H9 (cell line): ENCODE results near the gene SLC25A15. TPM values are rescaled to one million over a fixed set of nuclear protein-coding genes. Genes with fewer than 3 reads are reported as not detected.

Experiments used
- DNase-seq: peaks from one replicate; pipeline ENCODE4 v3.0.0-alpha.2; 2017
- H2AFZ ChIP-seq: one replicate; pipeline ENCODE4 v1.6.1; 2013; ENCODE audit warnings: mild to moderate bottlenecking, low read length, control low read depth, moderate library complexity
- H2AK5ac ChIP-seq: 2 replicates; pipeline ENCODE4 v1.6.1; 2013; ENCODE audit warnings: low read length, control low read depth, mixed read lengths; ENCODE audit not compliant: insufficient read length
- H2BK120ac ChIP-seq: one replicate; pipeline ENCODE4 v1.6.1; 2013; ENCODE audit warnings: low read depth, mild to moderate bottlenecking, low read length, control low read depth, inconsistent platforms; ENCODE audit not compliant: poor library complexity, severe bottlenecking
- H2BK12ac ChIP-seq: 2 replicates; pipeline ENCODE4 v1.6.1; 2013; ENCODE audit warnings: low read length, control low read depth, mixed read lengths, low read depth; ENCODE audit not compliant: insufficient read length
- H2BK15ac ChIP-seq: 2 replicates; pipeline ENCODE4 v1.6.1; 2013; ENCODE audit warnings: low read depth, low read length, control low read depth
- H2BK20ac ChIP-seq: one replicate; pipeline ENCODE4 v1.6.1; 2013; ENCODE audit warnings: low read depth, mild to moderate bottlenecking, low read length, control low read depth, inconsistent platforms; ENCODE audit not compliant: poor library complexity, severe bottlenecking
- H2BK5ac ChIP-seq: 2 replicates; pipeline ENCODE4 v1.6.1; 2013; ENCODE audit warnings: low read length, control low read depth, mixed read lengths; ENCODE audit not compliant: insufficient read length
- H3K14ac ChIP-seq: 2 replicates; pipeline ENCODE4 v1.6.1; 2013; ENCODE audit warnings: low read length, control low read depth; ENCODE audit not compliant: insufficient read depth
- H3K18ac ChIP-seq: 2 replicates; pipeline ENCODE4 v1.6.1; 2013; ENCODE audit warnings: low read depth, mild to moderate bottlenecking, mixed read lengths, low read length, control low read depth; ENCODE audit not compliant: insufficient read length
- H3K23ac ChIP-seq: 2 replicates; pipeline ENCODE4 v1.6.1; 2013; ENCODE audit warnings: low read length, control low read depth, mixed read lengths, low read depth; ENCODE audit not compliant: insufficient read length
- H3K23me2 ChIP-seq: 2 replicates; pipeline ENCODE4 v1.6.1; 2013; ENCODE audit warnings: low read depth, mild to moderate bottlenecking, mixed read lengths, low read length, control low read depth; ENCODE audit not compliant: insufficient read length, poor library complexity, severe bottlenecking
- H3K27ac ChIP-seq: 2 replicates; pipeline ENCODE4 v1.5.1; 2013; ENCODE audit warnings: low read length, control low read depth, mixed read lengths, low read depth; ENCODE audit not compliant: insufficient read length
- H3K27me3 ChIP-seq: 2 replicates; pipeline ENCODE4 v1.6.1; 2013; ENCODE audit warnings: low read length, control low read depth, inconsistent platforms; ENCODE audit not compliant: insufficient read depth
- H3K4ac ChIP-seq: 2 replicates; pipeline ENCODE4 v1.6.1; 2013; ENCODE audit warnings: low read depth, mild to moderate bottlenecking, control low read depth, inconsistent platforms, low read length, moderate library complexity
- H3K4me1 ChIP-seq: 2 replicates; pipeline ENCODE4 v1.6.1; 2013; ENCODE audit warnings: low read length, control low read depth, inconsistent platforms; ENCODE audit not compliant: insufficient read depth
- H3K4me2 ChIP-seq: 2 replicates; pipeline ENCODE4 v1.6.1; 2013; ENCODE audit warnings: low read length, control low read depth, mixed read lengths; ENCODE audit not compliant: insufficient read length, insufficient read depth
- H3K56ac ChIP-seq: 2 replicates; pipeline ENCODE4 v1.6.1; 2013; ENCODE audit warnings: low read depth, mild to moderate bottlenecking, mixed read lengths, low read length, control low read depth; ENCODE audit not compliant: insufficient read length
- H3K79me1 ChIP-seq: 2 replicates; pipeline ENCODE4 v1.6.1; 2013; ENCODE audit warnings: low read depth, mild to moderate bottlenecking, moderate library complexity, low read length, control low read depth, inconsistent platforms; ENCODE audit not compliant: insufficient read depth, poor library complexity, severe bottlenecking
- H3K79me2 ChIP-seq: 2 replicates; pipeline ENCODE4 v1.6.1; 2013; ENCODE audit warnings: low read length, control low read depth, inconsistent platforms; ENCODE audit not compliant: insufficient read depth
- H3K9ac ChIP-seq: 2 replicates; pipeline ENCODE4 v1.6.1; 2013; ENCODE audit warnings: low read length, control low read depth, mixed read lengths; ENCODE audit not compliant: insufficient read length; ENCODE audit errors: extremely low read depth
- H3K9me3 ChIP-seq: one replicate; pipeline ENCODE4 v1.6.1; 2013; ENCODE audit warnings: low read depth, low read length, inconsistent platforms; ENCODE audit not compliant: control insufficient read depth
- H3T11ph ChIP-seq: one replicate; pipeline ENCODE4 v1.6.1; 2013; ENCODE audit warnings: mild to moderate bottlenecking, low read length, control low read depth, inconsistent platforms
- H4K20me1 ChIP-seq: one replicate; pipeline ENCODE4 v1.6.1; 2013; ENCODE audit not compliant: control insufficient read depth, insufficient read length, insufficient read depth
- H4K5ac ChIP-seq: 2 replicates; pipeline ENCODE4 v1.6.1; 2013; ENCODE audit warnings: low read depth, mild to moderate bottlenecking, mixed read lengths, low read length, control low read depth; ENCODE audit not compliant: insufficient read length
- H4K8ac ChIP-seq: replicated peaks from 2 replicates; pipeline ENCODE4 v1.6.1; 2013; ENCODE audit warnings: low read length, control low read depth, mixed read lengths, low read depth; ENCODE audit not compliant: insufficient read length
- H4K91ac ChIP-seq: 2 replicates; pipeline ENCODE4 v1.6.1; 2013; ENCODE audit warnings: low read depth, mild to moderate bottlenecking, moderate library complexity, mixed read lengths, low read length, control low read depth; ENCODE audit not compliant: insufficient read length
- H3K27ac Mint-ChIP-seq, 3 experiments: 2 replicates in 2 of 3; 3 replicates in 1 of 3; pipeline ENCODE4 v1.8.0; 2020 to 2021; ENCODE audit warnings: mixed read lengths in 3 of 3, mild to moderate bottlenecking in 1 of 3, moderate library complexity in 1 of 3
- H3K27me3 Mint-ChIP-seq: 2 replicates; pipeline ENCODE4 v1.8.0; 2021; ENCODE audit warnings: low read depth, mild to moderate bottlenecking, moderate library complexity, mixed read lengths
- H3K36me3 Mint-ChIP-seq, 3 experiments: 2 replicates in 2 of 3; 3 replicates in 1 of 3; pipeline ENCODE4 v1.8.0; 2020 to 2021; ENCODE audit warnings: low read depth in 3 of 3, mixed read lengths in 3 of 3; ENCODE audit not compliant: insufficient read depth in 1 of 3
- H3K4me1 Mint-ChIP-seq, 2 experiments: 2 replicates each; pipeline ENCODE4 v1.8.0; 2020; ENCODE audit warnings: mixed read lengths in 2 of 2
- H3K4me3 Mint-ChIP-seq, 2 experiments: 2 replicates in 1 of 2; 3 replicates in 1 of 2; pipeline ENCODE4 v1.8.0; 2020 to 2021; ENCODE audit warnings: mild to moderate bottlenecking in 2 of 2, mixed read lengths in 2 of 2, moderate library complexity in 1 of 2
- H3K9me3 Mint-ChIP-seq, 2 experiments: 2 replicates in 1 of 2; 3 replicates in 1 of 2; pipeline ENCODE4 v1.8.0; 2020; ENCODE audit warnings: mild to moderate bottlenecking in 2 of 2, mixed read lengths in 2 of 2, moderate library complexity in 1 of 2
- WGBS: extraction: QIAGEN DNeasy Blood & Tissue Kit; methylation state at CpG from one replicate; pipeline ENCODE4 v1.1.7; 2013; ENCODE audit warnings: missing lambda C conversion rate, low lambda C conversion rate, mixed read lengths; ENCODE audit not compliant: insufficient read length; ENCODE audit errors: extremely low coverage; 5-methylcytosine and 5-hydroxymethylcytosine counted together
- total RNA-seq: library from RNA; stranded (reverse); gene quantifications from 2 replicates; pipeline ENCODE4 v1.2.1, GENCODE V29; 2021
- TF ChIP-seq, protein P1 (sequence below): fragments of 200-600 bp; sonication (generic); conservative IDR thresholded peaks from 3 replicates; pipeline ENCODE4 v1.8.0; 2021; ENCODE audit warnings: antibody characterized with exemption, mild to moderate bottlenecking

SLC25A15 gene
- total RNA-seq, 1 experiment from 2014 or later: 21.1 TPM

DNA sequence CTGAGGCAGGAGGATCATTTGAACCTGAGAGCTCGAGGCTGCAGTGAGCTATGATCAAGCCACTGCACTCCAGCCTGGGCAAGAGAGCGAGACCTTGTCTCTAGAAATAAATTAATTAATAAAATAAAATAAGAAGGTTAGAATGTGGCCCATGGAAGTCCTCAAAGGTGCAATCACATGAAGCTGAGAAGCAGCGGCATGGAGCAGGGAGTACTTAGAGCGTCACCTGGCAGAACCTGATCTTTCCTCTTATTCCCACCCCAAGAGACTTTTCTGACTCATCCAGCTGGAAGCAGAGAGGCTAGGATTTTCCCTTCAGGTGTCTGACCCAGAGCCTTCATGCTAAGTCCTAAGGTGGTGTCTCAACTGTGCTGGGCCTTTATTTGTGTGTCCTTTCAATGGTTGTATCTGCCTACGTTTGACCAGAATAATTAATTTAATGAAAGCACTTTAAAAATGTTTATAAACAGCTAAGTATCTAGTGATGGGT is 9.6 kb upstream of the SLC25A15 start:
- Histone ChIP-seq H2BK12ac (no peak overlapping the region), H3K18ac (no peak overlapping the region), H3K79me2 (no peaks in the 10 kb centered on the region), H3K9me3 (no peaks in the 10 kb centered on the region), H3K27me3 (no peaks in the 10 kb centered on the region), H3K27ac (no peak overlapping the region), H4K20me1 (no peaks in the 10 kb centered on the region), H3T11ph (no peak overlapping the region), H4K91ac (no peak overlapping the region), H3K4me1 (no peaks in the 10 kb centered on the region), H2AK5ac (no peak overlapping the region), H3K14ac (no peak overlapping the region), H3K4ac (no peak overlapping the region), H2BK120ac (no peak overlapping the region), H3K79me1 (no peaks in the 10 kb centered on the region), H2AFZ (no peak overlapping the region), H3K56ac (no peak overlapping the region), H3K23me2 (no peaks in the 10 kb centered on the region), H3K23ac (no peak overlapping the region), H4K8ac (no peak overlapping the region), H4K5ac (no peak overlapping the region), H2BK15ac (no peak overlapping the region), H3K4me2 (no peak overlapping the region), H2BK20ac (no peak overlapping the region), H3K9ac (no peak overlapping the region), H2BK5ac (no peak overlapping the region)
- no peaks in the 10 kb centered on the region for H3K27me3 Mint-ChIP-seq
- no peak for DNase-seq
- TF ChIP-seq, protein P1, sequence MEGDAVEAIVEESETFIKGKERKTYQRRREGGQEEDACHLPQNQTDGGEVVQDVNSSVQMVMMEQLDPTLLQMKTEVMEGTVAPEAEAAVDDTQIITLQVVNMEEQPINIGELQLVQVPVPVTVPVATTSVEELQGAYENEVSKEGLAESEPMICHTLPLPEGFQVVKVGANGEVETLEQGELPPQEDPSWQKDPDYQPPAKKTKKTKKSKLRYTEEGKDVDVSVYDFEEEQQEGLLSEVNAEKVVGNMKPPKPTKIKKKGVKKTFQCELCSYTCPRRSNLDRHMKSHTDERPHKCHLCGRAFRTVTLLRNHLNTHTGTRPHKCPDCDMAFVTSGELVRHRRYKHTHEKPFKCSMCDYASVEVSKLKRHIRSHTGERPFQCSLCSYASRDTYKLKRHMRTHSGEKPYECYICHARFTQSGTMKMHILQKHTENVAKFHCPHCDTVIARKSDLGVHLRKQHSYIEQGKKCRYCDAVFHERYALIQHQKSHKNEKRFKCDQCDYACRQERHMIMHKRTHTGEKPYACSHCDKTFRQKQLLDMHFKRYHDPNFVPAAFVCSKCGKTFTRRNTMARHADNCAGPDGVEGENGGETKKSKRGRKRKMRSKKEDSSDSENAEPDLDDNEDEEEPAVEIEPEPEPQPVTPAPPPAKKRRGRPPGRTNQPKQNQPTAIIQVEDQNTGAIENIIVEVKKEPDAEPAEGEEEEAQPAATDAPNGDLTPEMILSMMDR: no peak
- H3K27ac Mint-ChIP-seq: no peak overlapping the region
- no peaks in the 10 kb centered on the region for H3K36me3 Mint-ChIP-seq
- H3K4me1 Mint-ChIP-seq: peaks cover 8 to 18% of the 10 kb centered on the region in 2 experiments
- no peaks in the 10 kb centered on the region for H3K9me3 Mint-ChIP-seq
- no CpG with 5 or more reads among the region's 5 CpGs for WGBS
- no peak overlapping the region for H3K4me3 Mint-ChIP-seq
